ENCODE measurements around the gene ATP8A2. TPM values are rescaled to one million over a fixed set of nuclear protein-coding genes. Genes with fewer than 3 reads are reported as not detected.

ATP8A2 gene
- total RNA-seq, 1 experiment from 2014 or later, result not detected

GRCh38 chr13:25833761-25834160, 462.0 kb downstream of the ATP8A2 start:
- intact Hi-C loops (cut with micrococcal nuclease; ENCODE audit: unreplicated experiment), result no loop called here

GRCh38 chr13:25836574-25837336, 465.0 kb downstream of the ATP8A2 start:
- no TSS peak for BruUV-seq (replicated peaks)
- POLR2A ChIA-PET, result no interaction called here
- DNase-seq (ENCODE audit: low read depth, low spot score) (no peak), ATAC-seq (no peak)
- intact Hi-C loops (cut with micrococcal nuclease; ENCODE audit: unreplicated experiment), result no loop called here
- TF ChIP-seq REST (IDR thresholded peaks at IDR 0.05; ENCODE audit: insufficient read depth in 1 of 2, low read depth in 2 of 2, low read length in 1 of 2), result no peak
- no peak for TF ChIP-seq CTCF (IDR thresholded peaks at IDR 0.05)
- no peak for TF ChIP-seq POLR2AphosphoS5 (IDR thresholded peaks at IDR 0.05; ENCODE audit: low read depth, low read length)
- no peak for TF ChIP-seq SIN3A (IDR thresholded peaks at IDR 0.05; ENCODE audit: borderline replicate concordance, insufficient read depth, low read depth, low read length)
- TF ChIP-seq TCF7L2 (IDR thresholded peaks at IDR 0.05; ENCODE audit: low read depth, low read length), result no peak
- Histone ChIP-seq H3K4me3 (ENCODE audit: low read depth in 2 of 2, low read length in 2 of 2) (no peak overlapping the region), H3K36me3 (ENCODE audit: control insufficient read depth, insufficient read depth, low read length) (no peaks in the 10 kb centered on the region), H3K4me1 (ENCODE audit: control insufficient read depth, insufficient read depth, low read length) (no peaks in the 10 kb centered on the region), H3K27me3 (ENCODE audit: control insufficient read depth, insufficient read depth, low read length) (no peaks in the 10 kb centered on the region; the same call in 1 of the 2 replicates), H3K9me3 (ENCODE audit: control insufficient read depth, insufficient read depth, low read depth, low read length) (no peaks in the 10 kb centered on the region), H3K27ac (ENCODE audit: low read length) (no peak overlapping the region)
- CTCF ChIA-PET, result no interaction called here
- in situ Hi-C loops (cut with HindIII; ENCODE audit: low pct_unique_long_range_greater_than_20kb, low sequenced_read_pairs), result no loop called here

More at GRCh38 chr13:25833761-25834160, 462.0 kb downstream of the ATP8A2 start:
- H3K9me3 ChIP-seq (ENCODE audit: control insufficient read depth, insufficient read depth, low read depth, low read length), result no peaks in the 10 kb centered on the region
- no peak overlapping the region for H3K27ac ChIP-seq (ENCODE audit: low read length)
- in situ Hi-C loops (cut with HindIII; ENCODE audit: low pct_unique_long_range_greater_than_20kb, low sequenced_read_pairs), result no loop called here
- ChIA-PET POLR2A (no interaction called here), CTCF (no interaction called here)
- no peak for TF ChIP-seq POLR2AphosphoS5 (IDR thresholded peaks at IDR 0.05; ENCODE audit: low read depth, low read length)
- TF ChIP-seq TCF7L2 (IDR thresholded peaks at IDR 0.05; ENCODE audit: low read depth, low read length), result no peak
- TF ChIP-seq SIN3A (IDR thresholded peaks at IDR 0.05; ENCODE audit: borderline replicate concordance, insufficient read depth, low read depth, low read length), result no peak
- TF ChIP-seq CTCF (IDR thresholded peaks at IDR 0.05), result no peak
- TF ChIP-seq REST (IDR thresholded peaks at IDR 0.05; ENCODE audit: insufficient read depth in 1 of 2, low read depth in 2 of 2, low read length in 1 of 2), result no peak
- H3K27me3 ChIP-seq (ENCODE audit: control insufficient read depth, insufficient read depth, low read length), result no peaks in the 10 kb centered on the region; the same call in 1 of the 2 replicates
- ATAC-seq, result no peak
- no peaks in the 10 kb centered on the region for H3K4me1 ChIP-seq (ENCODE audit: control insufficient read depth, insufficient read depth, low read length)
- no TSS peak for BruUV-seq (replicated peaks)
- no peaks in the 10 kb centered on the region for H3K36me3 ChIP-seq (ENCODE audit: control insufficient read depth, insufficient read depth, low read length)
- DNase-seq (ENCODE audit: low read depth, low spot score), result no peak
- H3K4me3 ChIP-seq (ENCODE audit: low read depth in 2 of 2, low read length in 2 of 2), result no peak overlapping the region

All from Panc1 (cell line).